ENCODE measurements around the gene RFX2. TPM values are rescaled to one million over a fixed set of nuclear protein-coding genes. Genes with fewer than 3 reads are reported as not detected.

The RFX2 gene
- total RNA-seq, 1 donor from 2014 or later, result 3.2 TPM

GRCh38 chr19:5957170-5957569 is 153.1 kb downstream of the RFX2 start:
- Histone ChIP-seq H3K9ac (ENCODE audit: low read length) (no peak overlapping the region), H3K36me3 (ENCODE audit: insufficient read depth, low read length) (no peaks in the 10 kb centered on the region), H3K27ac (ENCODE audit: low read depth, low read length) (no peak overlapping the region), H3K4me1 (ENCODE audit: insufficient read depth, low read length) (peaks cover 31% of the 10 kb centered on the region), H2AFZ (ENCODE audit: low read depth, low read length) (no peak overlapping the region), H3K9me3 (ENCODE audit: insufficient read depth, low read depth, low read length) (no peaks in the 10 kb centered on the region), H3K79me2 (ENCODE audit: insufficient read depth, low read length) (peaks cover 96% of the 10 kb centered on the region), H3K4me3 (ENCODE audit: insufficient read depth, low read depth, low read length) (no peak overlapping the region), H4K20me1 (ENCODE audit: insufficient read depth, low read length) (peaks cover 95% of the 10 kb centered on the region), H3K4me2 (ENCODE audit: low read length) (no peak overlapping the region), H3K27me3 (ENCODE audit: insufficient read depth, low read length) (no peaks in the 10 kb centered on the region)
- DNase-seq (ENCODE audit: low read depth) (peak; percentile 57), FAIRE-seq (no peak)
- H3K4me3 Mint-ChIP-seq (ENCODE audit: unreplicated experiment), result no peak overlapping the region
- H3K36me3 Mint-ChIP-seq (ENCODE audit: low read depth, unreplicated experiment), result peaks cover 7% of the 10 kb centered on the region
- peaks cover 48% of the 10 kb centered on the region for H3K4me1 Mint-ChIP-seq (ENCODE audit: low read depth, unreplicated experiment)
- no peak for TF ChIP-seq EZH2 (IDR thresholded peaks at IDR 0.05; ENCODE audit: insufficient read depth, low read length)
- no peaks in the 10 kb centered on the region for H3K9me3 Mint-ChIP-seq (ENCODE audit: unreplicated experiment)
- peak overlapping the region; percentile 7 for H3K27ac Mint-ChIP-seq (ENCODE audit: unreplicated experiment)
- no peaks in the 10 kb centered on the region for H3K27me3 Mint-ChIP-seq (ENCODE audit: low read depth, unreplicated experiment)

- no peak for TF ChIP-seq CTCF (IDR thresholded peaks at IDR 0.05; ENCODE audit: insufficient read depth, low read depth, low read length)
- TF ChIP-seq EZH2 (IDR thresholded peaks at IDR 0.05; ENCODE audit: insufficient read depth, low read length), result no peak
- Histone ChIP-seq H3K79me2 (ENCODE audit: insufficient read depth, low read length) (peaks cover 96% of the 10 kb centered on the region), H3K27me3 (ENCODE audit: insufficient read depth, low read length) (no peaks in the 10 kb centered on the region), H3K9me3 (ENCODE audit: insufficient read depth, low read depth, low read length) (no peaks in the 10 kb centered on the region), H3K9ac (ENCODE audit: low read length) (no peak overlapping the region), H3K4me3 (ENCODE audit: insufficient read depth, low read depth, low read length) (no peak overlapping the region), H3K27ac (ENCODE audit: low read depth, low read length) (no peak overlapping the region), H2AFZ (ENCODE audit: low read depth, low read length) (no peak overlapping the region), H3K4me2 (ENCODE audit: low read length) (no peak overlapping the region), H4K20me1 (ENCODE audit: insufficient read depth, low read length) (peaks cover 95% of the 10 kb centered on the region), H3K36me3 (ENCODE audit: insufficient read depth, low read length) (no peaks in the 10 kb centered on the region), H3K4me1 (ENCODE audit: insufficient read depth, low read length) (peaks cover 27% of the 10 kb centered on the region)
- H3K27ac Mint-ChIP-seq (ENCODE audit: unreplicated experiment), result no peak overlapping the region
- DNase-seq (ENCODE audit: low read depth) (no peak), FAIRE-seq (no peak)
- peaks cover 45% of the 10 kb centered on the region for H3K4me1 Mint-ChIP-seq (ENCODE audit: low read depth, unreplicated experiment)
- H3K9me3 Mint-ChIP-seq (ENCODE audit: unreplicated experiment), result no peaks in the 10 kb centered on the region
- peaks cover 7% of the 10 kb centered on the region for H3K36me3 Mint-ChIP-seq (ENCODE audit: low read depth, unreplicated experiment)
- H3K4me3 Mint-ChIP-seq (ENCODE audit: unreplicated experiment), result no peak overlapping the region
- no peaks in the 10 kb centered on the region for H3K27me3 Mint-ChIP-seq (ENCODE audit: low read depth, unreplicated experiment)
Measured at GRCh38 chr19:5956728-5957127, 153.6 kb downstream of the RFX2 start.

GRCh38 chr19:5956323-5956722 is 154.0 kb downstream of the RFX2 start:
- Histone ChIP-seq H2AFZ (ENCODE audit: low read depth, low read length) (no peak overlapping the region), H3K27me3 (ENCODE audit: insufficient read depth, low read length) (no peaks in the 10 kb centered on the region), H3K36me3 (ENCODE audit: insufficient read depth, low read length) (no peaks in the 10 kb centered on the region), H3K27ac (ENCODE audit: low read depth, low read length) (no peak overlapping the region), H3K9ac (ENCODE audit: low read length) (no peak overlapping the region), H3K4me2 (ENCODE audit: low read length) (no peak overlapping the region), H3K9me3 (ENCODE audit: insufficient read depth, low read depth, low read length) (no peaks in the 10 kb centered on the region), H3K4me3 (ENCODE audit: insufficient read depth, low read depth, low read length) (no peak overlapping the region), H4K20me1 (ENCODE audit: insufficient read depth, low read length) (peaks cover 95% of the 10 kb centered on the region), H3K79me2 (ENCODE audit: insufficient read depth, low read length) (peaks cover 96% of the 10 kb centered on the region), H3K4me1 (ENCODE audit: insufficient read depth, low read length) (peaks cover 26% of the 10 kb centered on the region)
- H3K9me3 Mint-ChIP-seq (ENCODE audit: unreplicated experiment), result no peaks in the 10 kb centered on the region
- no peak overlapping the region for H3K4me3 Mint-ChIP-seq (ENCODE audit: unreplicated experiment)
- H3K27me3 Mint-ChIP-seq (ENCODE audit: low read depth, unreplicated experiment), result no peaks in the 10 kb centered on the region
- peaks cover 10% of the 10 kb centered on the region for H3K36me3 Mint-ChIP-seq (ENCODE audit: low read depth, unreplicated experiment)
- FAIRE-seq (no peak), DNase-seq (ENCODE audit: low read depth) (no peak)
- H3K27ac Mint-ChIP-seq (ENCODE audit: unreplicated experiment), result no peak overlapping the region
- no peak for TF ChIP-seq EZH2 (IDR thresholded peaks at IDR 0.05; ENCODE audit: insufficient read depth, low read length)
- TF ChIP-seq CTCF (IDR thresholded peaks at IDR 0.05; ENCODE audit: insufficient read depth, low read depth, low read length), result no peak
- H3K4me1 Mint-ChIP-seq (ENCODE audit: low read depth, unreplicated experiment), result peaks cover 46% of the 10 kb centered on the region
